ENCODE data around the gene TMTC1. TPM values are rescaled to one million over a fixed set of nuclear protein-coding genes. Genes with fewer than 3 reads are reported as not detected.

Gene TMTC1
- total and polyA plus RNA-seq, 4 donors = 3.0 to 33.6 (median 6.0) TPM

- ATAC-seq (ENCODE audit: insufficient read depth, low FRiP score) (no peak), DNase-seq (no peak)
- H3K9ac ChIP-seq (ENCODE audit: insufficient read depth in 1 of 2, low read length in 2 of 2) = no peak overlapping the region
- no peaks in the 10 kb centered on the region for H3K27me3 ChIP-seq (ENCODE audit: control insufficient read depth in 3 of 3, insufficient read depth in 3 of 3, low read length in 2 of 3)
- H3K9me3 ChIP-seq (ENCODE audit: control insufficient read depth in 4 of 4, insufficient read depth in 3 of 4, low read length in 3 of 4) = no peaks in the 10 kb centered on the region
- peaks cover 0 to 7% (median under 1%) of the 10 kb centered on the region in 4 donors for H3K36me3 ChIP-seq (ENCODE audit: control insufficient read depth in 4 of 4, insufficient read depth in 4 of 4, low read length in 4 of 4)
- peak overlapping the region in 1 of 2 donors; percentile 35 for H3K27ac ChIP-seq (ENCODE audit: low read depth in 1 of 2, low read length in 1 of 2)
- no peak for TF ChIP-seq CTCF (IDR thresholded peaks at IDR 0.05; ENCODE audit: control extremely low read depth, extremely low read depth)
- H3K4me1 ChIP-seq (ENCODE audit: control insufficient read depth in 5 of 5, insufficient read depth in 5 of 5, low read length in 5 of 5) = peaks cover 0 to 6% (median 0%) of the 10 kb centered on the region in 5 donors
- 87 to 92% methylated on average over 3 of the region's 3 CpGs for WGBS, 2 donors
- H3K4me3 ChIP-seq = no peak overlapping the region
These were observed 126.8 kb downstream of the TMTC1 start for GRCh38 chr12:29656762-29657538.

GRCh38 chr12:29655861-29656260 is 127.9 kb downstream of the TMTC1 start:
- TF ChIP-seq CTCF (IDR thresholded peaks at IDR 0.05; ENCODE audit: control extremely low read depth, extremely low read depth) = no peak
- DNase-seq (peak in 1 of 3 donors; percentile 19), ATAC-seq (ENCODE audit: insufficient read depth, low FRiP score) (no peak)
- WGBS, 2 donors = 83 to 88% methylated on average over 6 of the region's 6 CpGs
- no peaks in the 10 kb centered on the region for H3K9me3 ChIP-seq (ENCODE audit: control insufficient read depth in 4 of 4, insufficient read depth in 3 of 4, low read length in 3 of 4)
- H3K9ac ChIP-seq (ENCODE audit: insufficient read depth in 1 of 2, low read length in 2 of 2) = no peak overlapping the region
- H3K27ac ChIP-seq (ENCODE audit: low read depth in 1 of 2, low read length in 1 of 2) = peak overlapping the region in 1 of 2 donors; percentile 23
- H3K4me1 ChIP-seq (ENCODE audit: control insufficient read depth in 5 of 5, insufficient read depth in 5 of 5, low read length in 5 of 5) = peaks cover 0 to 5% (median 0%) of the 10 kb centered on the region in 5 donors
- peaks cover 0 to 15% (median under 1%) of the 10 kb centered on the region in 4 donors for H3K36me3 ChIP-seq (ENCODE audit: control insufficient read depth in 4 of 4, insufficient read depth in 4 of 4, low read length in 4 of 4)
- H3K27me3 ChIP-seq (ENCODE audit: control insufficient read depth in 3 of 3, insufficient read depth in 3 of 3, low read length in 2 of 3) = no peaks in the 10 kb centered on the region
- H3K4me3 ChIP-seq = no peak overlapping the region

- Histone ChIP-seq H3K36me3 (ENCODE audit: control insufficient read depth in 4 of 4, insufficient read depth in 4 of 4, low read length in 4 of 4) (peaks cover 0 to 20% (median under 1%) of the 10 kb centered on the region in 4 donors), H3K9ac (ENCODE audit: insufficient read depth in 1 of 2, low read length in 2 of 2) (no peak overlapping the region), H3K27ac (ENCODE audit: low read depth in 1 of 2, low read length in 1 of 2) (no peak overlapping the region), H3K9me3 (ENCODE audit: control insufficient read depth in 4 of 4, insufficient read depth in 3 of 4, low read length in 3 of 4) (no peaks in the 10 kb centered on the region), H3K4me1 (ENCODE audit: control insufficient read depth in 5 of 5, insufficient read depth in 5 of 5, low read length in 5 of 5) (peaks cover 0 to 4% (median 0%) of the 10 kb centered on the region in 5 donors), H3K4me3 (no peak overlapping the region), H3K27me3 (ENCODE audit: control insufficient read depth in 3 of 3, insufficient read depth in 3 of 3, low read length in 2 of 3) (no peaks in the 10 kb centered on the region)
- no peak for TF ChIP-seq CTCF (IDR thresholded peaks at IDR 0.05; ENCODE audit: control extremely low read depth, extremely low read depth)
- DNase-seq (no peak), ATAC-seq (ENCODE audit: insufficient read depth, low FRiP score) (no peak)
- 86 to 87% methylated on average over 4 of the region's 4 CpGs for WGBS, 2 donors
These were observed 130.5 kb downstream of the TMTC1 start for GRCh38 chr12:29653286-29653685.
